OCI-LY1 (cell line): ENCODE results near the gene GPM6B.

Experiments
- EZH2 ChIP-seq: fragments of 200-600 bp; sonication (generic), shearing (Covaris generic); IDR thresholded peaks from 2 replicates; pipeline ENCODE4 v1.8.0; 2017; ENCODE audit warnings: borderline replicate concordance, mixed run types, mild to moderate bottlenecking, antibody characterized with exemption, low read length, moderate library complexity, mixed read lengths
- TF ChIP-seq, protein P1 (sequence below): fragments of 200-600 bp; sonication (generic), shearing (Covaris generic); IDR thresholded peaks from 2 replicates; pipeline ENCODE4 v1.5.1; 2017; ENCODE audit warnings: mild to moderate bottlenecking, antibody characterized with exemption, low read length, moderate library complexity, mixed read lengths

DNA sequence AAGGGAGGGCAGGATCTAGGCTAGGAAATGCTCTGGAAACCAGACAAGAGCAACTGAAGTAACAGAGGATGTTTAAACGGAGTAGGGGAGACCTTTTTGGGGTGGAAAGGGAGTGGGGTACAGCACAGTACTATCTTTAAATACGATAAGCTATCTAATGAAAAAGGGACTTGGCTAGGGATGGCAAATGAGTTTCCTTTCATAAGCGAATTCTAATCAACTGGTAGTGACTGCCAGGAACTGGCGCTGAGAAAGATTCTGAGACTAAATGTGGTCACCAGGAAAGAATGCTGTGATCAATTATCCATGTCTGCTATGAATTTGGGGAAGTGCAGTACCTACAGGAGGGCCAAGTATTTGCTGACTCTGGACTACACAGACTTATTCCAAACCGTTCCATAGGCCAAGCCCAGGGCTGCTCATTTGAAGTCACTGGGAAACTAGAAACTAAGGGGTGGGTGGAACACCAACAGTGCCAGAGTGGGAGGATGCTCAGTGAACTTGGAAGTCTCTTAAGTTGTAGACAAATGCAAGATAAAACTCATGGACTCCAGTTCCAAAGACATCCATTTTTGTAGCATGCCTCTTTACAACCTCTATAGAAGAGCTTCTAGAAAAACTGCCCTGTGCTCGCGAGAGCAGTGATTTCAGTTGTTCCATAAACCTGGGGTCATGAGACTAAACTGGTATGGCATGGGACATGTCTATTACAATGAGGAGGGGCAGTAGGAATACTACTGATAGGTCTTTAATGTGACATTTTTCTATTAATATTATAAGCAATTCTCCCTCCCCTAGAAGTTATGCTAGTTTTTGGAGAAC, 84.4 kb downstream of the GPM6B start:
- TF ChIP-seq, protein P1, sequence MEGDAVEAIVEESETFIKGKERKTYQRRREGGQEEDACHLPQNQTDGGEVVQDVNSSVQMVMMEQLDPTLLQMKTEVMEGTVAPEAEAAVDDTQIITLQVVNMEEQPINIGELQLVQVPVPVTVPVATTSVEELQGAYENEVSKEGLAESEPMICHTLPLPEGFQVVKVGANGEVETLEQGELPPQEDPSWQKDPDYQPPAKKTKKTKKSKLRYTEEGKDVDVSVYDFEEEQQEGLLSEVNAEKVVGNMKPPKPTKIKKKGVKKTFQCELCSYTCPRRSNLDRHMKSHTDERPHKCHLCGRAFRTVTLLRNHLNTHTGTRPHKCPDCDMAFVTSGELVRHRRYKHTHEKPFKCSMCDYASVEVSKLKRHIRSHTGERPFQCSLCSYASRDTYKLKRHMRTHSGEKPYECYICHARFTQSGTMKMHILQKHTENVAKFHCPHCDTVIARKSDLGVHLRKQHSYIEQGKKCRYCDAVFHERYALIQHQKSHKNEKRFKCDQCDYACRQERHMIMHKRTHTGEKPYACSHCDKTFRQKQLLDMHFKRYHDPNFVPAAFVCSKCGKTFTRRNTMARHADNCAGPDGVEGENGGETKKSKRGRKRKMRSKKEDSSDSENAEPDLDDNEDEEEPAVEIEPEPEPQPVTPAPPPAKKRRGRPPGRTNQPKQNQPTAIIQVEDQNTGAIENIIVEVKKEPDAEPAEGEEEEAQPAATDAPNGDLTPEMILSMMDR: no peak
- no peak for TF ChIP-seq EZH2
